Neuronal stem cell (in vitro differentiated cells): ENCODE measurements around the gene VWA8.

Experiments
- DNase-seq: peaks from one replicate; pipeline ENCODE4 v3.0.0-alpha.2; 2013; ENCODE audit warnings: low spot score
- H2AFZ ChIP-seq: one replicate; pipeline ENCODE4 v1.6.1; 2013; ENCODE audit warnings: mild to moderate bottlenecking, low read length, inconsistent platforms
- H2AK5ac ChIP-seq: 2 replicates; pipeline ENCODE4 v1.6.1; 2013; ENCODE audit warnings: low read depth, mild to moderate bottlenecking, inconsistent platforms, low read length, moderate library complexity, mixed read lengths
- H2BK120ac ChIP-seq: 2 replicates; pipeline ENCODE4 v1.6.1; 2013; ENCODE audit warnings: low read depth, mild to moderate bottlenecking, inconsistent platforms, low read length, moderate library complexity, mixed read lengths
- H2BK12ac ChIP-seq: one replicate; pipeline ENCODE4 v1.6.1; 2013; ENCODE audit warnings: low read length, inconsistent platforms
- H2BK15ac ChIP-seq: 2 replicates; pipeline ENCODE4 v1.6.1; 2013; ENCODE audit warnings: mild to moderate bottlenecking, low read length, inconsistent platforms, mixed read lengths
- H2BK5ac ChIP-seq: one replicate; pipeline ENCODE4 v1.6.1; 2013; ENCODE audit warnings: inconsistent platforms, mild to moderate bottlenecking, low read length, moderate library complexity
- H3K14ac ChIP-seq: one replicate; pipeline ENCODE4 v1.6.1; 2013; ENCODE audit warnings: low read length, inconsistent platforms
- H3K18ac ChIP-seq: 2 replicates; pipeline ENCODE4 v1.6.1; 2013; ENCODE audit warnings: low read length, inconsistent platforms
- H3K23ac ChIP-seq: 2 replicates; pipeline ENCODE4 v1.6.1; 2013; ENCODE audit warnings: low read depth, mild to moderate bottlenecking, mixed read lengths, low read length, inconsistent platforms; ENCODE audit not compliant: poor library complexity
- H3K27ac ChIP-seq: replicated peaks from 3 replicates; pipeline ENCODE4 v1.5.1; 2013; ENCODE audit warnings: low read length, inconsistent platforms
- H3K27me3 ChIP-seq, 3 experiments: 2 replicates each; pipeline ENCODE4 v1.6.1; 2013; ENCODE audit warnings: low read length in 3 of 3, mild to moderate bottlenecking in 2 of 3, inconsistent platforms in 1 of 3, low read depth in 1 of 3, mixed read lengths in 1 of 3, moderate library complexity in 1 of 3; ENCODE audit not compliant: control insufficient read depth in 3 of 3, insufficient read depth in 3 of 3
- H3K36me3 ChIP-seq, 2 donors: replicated peaks in 1 of 2; 2 replicates each; pipeline ENCODE4 v1.6.1; 2013; ENCODE audit warnings: low read length in 2 of 2; ENCODE audit not compliant: control insufficient read depth in 2 of 2, insufficient read depth in 2 of 2
- H3K4ac ChIP-seq: 2 replicates; pipeline ENCODE4 v1.6.1; 2013; ENCODE audit warnings: inconsistent platforms, mild to moderate bottlenecking, low read length, moderate library complexity
- H3K4me1 ChIP-seq, 2 donors: 1 replicate in 1 of 2; 2 replicates in 1 of 2; pipeline ENCODE4 v1.6.1; 2013; ENCODE audit warnings: low read length in 2 of 2, low read depth in 1 of 2; ENCODE audit not compliant: control insufficient read depth in 2 of 2, insufficient read depth in 1 of 2
- H3K4me2 ChIP-seq: one replicate; pipeline ENCODE4 v1.6.1; 2013; ENCODE audit warnings: mild to moderate bottlenecking, low read length, inconsistent platforms; ENCODE audit not compliant: insufficient read depth, poor library complexity, severe bottlenecking
- H3K4me3 ChIP-seq, 2 donors: 2 replicates each; pipeline ENCODE4 v1.5.1; 2013; ENCODE audit warnings: low read length in 2 of 2, mild to moderate bottlenecking in 2 of 2, inconsistent platforms in 1 of 2, moderate library complexity in 1 of 2
- H3K79me1 ChIP-seq: one replicate; pipeline ENCODE4 v1.6.1; 2013; ENCODE audit warnings: low read depth, mild to moderate bottlenecking, inconsistent platforms, low read length, moderate library complexity
- H3K9ac ChIP-seq: one replicate; pipeline ENCODE4 v1.6.1; 2013; ENCODE audit warnings: mild to moderate bottlenecking, low read depth, low read length, inconsistent platforms; ENCODE audit not compliant: poor library complexity
- H3K9me3 ChIP-seq, 2 donors: replicated peaks in 1 of 2; 2 replicates each; pipeline versions ENCODE3 to v1.6.1; 2013; ENCODE audit warnings: low read length in 2 of 2, mild to moderate bottlenecking in 2 of 2, inconsistent platforms in 1 of 2, low read depth in 1 of 2, mixed read lengths in 1 of 2, moderate library complexity in 1 of 2; ENCODE audit not compliant: control insufficient read depth in 2 of 2, insufficient read depth in 1 of 2
- H4K8ac ChIP-seq: one replicate; pipeline ENCODE4 v1.6.1; 2013; ENCODE audit warnings: low read depth, mild to moderate bottlenecking, inconsistent platforms, low read length, moderate library complexity
- H4K91ac ChIP-seq: one replicate; pipeline ENCODE4 v1.6.1; 2013; ENCODE audit warnings: low read length, low read depth, mild to moderate bottlenecking, inconsistent platforms; ENCODE audit not compliant: poor library complexity
- WGBS, 2 donors: extraction: QIAGEN DNeasy Blood & Tissue Kit; methylation state at CpG; one replicate each; pipeline ENCODE4 v1.1.7; 2013; ENCODE audit warnings: missing lambda C conversion rate in 2 of 2, mixed read lengths in 1 of 2; ENCODE audit not compliant: insufficient read length in 2 of 2, insufficient replicate concordance in 1 of 2; ENCODE audit errors: extremely low coverage in 2 of 2; 5-methylcytosine and 5-hydroxymethylcytosine counted together

VWA8 gene

GRCh38 chr13:41934994-41935393, 25.9 kb downstream of the VWA8 start:
- no peaks in the 10 kb centered on the region for H3K27me3 ChIP-seq
- H4K8ac ChIP-seq, result no peak overlapping the region
- H3K4me2 ChIP-seq, result no peak overlapping the region
- no peak for DNase-seq
- no peaks in the 10 kb centered on the region for H3K9me3 ChIP-seq
- H3K36me3 ChIP-seq, result peaks cover 0 to 4% of the 10 kb centered on the region in 2 donors
- no peak overlapping the region for H3K23ac ChIP-seq
- no peak overlapping the region for H3K4me3 ChIP-seq
- no CpG with 5 or more reads among the region's 1 CpG for WGBS, 2 donors
- no peak overlapping the region for H2BK120ac ChIP-seq
- no peak overlapping the region for H3K18ac ChIP-seq
- H2AFZ ChIP-seq, result no peak overlapping the region
- no peak overlapping the region for H3K4ac ChIP-seq
- H4K91ac ChIP-seq, result no peak overlapping the region
- H2BK5ac ChIP-seq, result no peak overlapping the region
- H3K9ac ChIP-seq, result no peak overlapping the region
- H3K4me1 ChIP-seq, result no peaks in the 10 kb centered on the region
- no peaks in the 10 kb centered on the region for H3K79me1 ChIP-seq
- H3K27ac ChIP-seq, result no peak overlapping the region
- no peak overlapping the region for H2BK12ac ChIP-seq
- H2AK5ac ChIP-seq, result no peak overlapping the region
- H2BK15ac ChIP-seq, result no peak overlapping the region
- H3K14ac ChIP-seq, result no peak overlapping the region

- Histone ChIP-seq H4K91ac (no peak overlapping the region), H3K4ac (no peak overlapping the region), H3K18ac (no peak overlapping the region), H2BK120ac (no peak overlapping the region), H3K4me1 (no peaks in the 10 kb centered on the region), H3K79me1 (no peaks in the 10 kb centered on the region), H4K8ac (no peak overlapping the region), H3K27me3 (no peaks in the 10 kb centered on the region), H3K23ac (no peak overlapping the region), H3K9me3 (no peaks in the 10 kb centered on the region), H3K9ac (no peak overlapping the region), H2AFZ (no peak overlapping the region), H2BK12ac (no peak overlapping the region), H3K36me3 (peaks cover 0 to 4% of the 10 kb centered on the region in 2 donors), H2AK5ac (no peak overlapping the region), H2BK15ac (no peak overlapping the region), H3K27ac (no peak overlapping the region), H3K4me3 (no peak overlapping the region), H3K14ac (no peak overlapping the region), H3K4me2 (no peak overlapping the region), H2BK5ac (no peak overlapping the region)
- no CpG with 5 or more reads among the region's 1 CpG for WGBS, 2 donors
- no peak for DNase-seq
Observed at GRCh38 chr13:41934120-41934519, 26.8 kb downstream of the VWA8 start.

GRCh38 chr13:41931337-41931736, 29.6 kb downstream of the VWA8 start:
- H3K4ac ChIP-seq, result no peak overlapping the region
- H2BK15ac ChIP-seq, result no peak overlapping the region
- no peaks in the 10 kb centered on the region for H3K27me3 ChIP-seq
- no peak overlapping the region for H2BK5ac ChIP-seq
- H3K14ac ChIP-seq, result no peak overlapping the region
- no CpG with 5 or more reads among the region's 1 CpG for whole genome bisulfite sequencing, 2 donors
- no peak for DNase-seq
- H2AK5ac ChIP-seq, result no peak overlapping the region
- no peak overlapping the region for H3K4me2 ChIP-seq
- no peaks in the 10 kb centered on the region for H3K79me1 ChIP-seq
- no peaks in the 10 kb centered on the region for H3K4me1 ChIP-seq
- no peak overlapping the region for H3K27ac ChIP-seq
- no peak overlapping the region for H2AFZ ChIP-seq
- H3K4me3 ChIP-seq, result no peak overlapping the region
- no peak overlapping the region for H3K9ac ChIP-seq
- no peaks in the 10 kb centered on the region for H3K36me3 ChIP-seq
- H2BK120ac ChIP-seq, result no peak overlapping the region
- H3K18ac ChIP-seq, result no peak overlapping the region
- H4K91ac ChIP-seq, result no peak overlapping the region
- H2BK12ac ChIP-seq, result no peak overlapping the region
- peaks cover 0 to 4% of the 10 kb centered on the region in 2 donors for H3K9me3 ChIP-seq
- no peak overlapping the region for H3K23ac ChIP-seq
- H4K8ac ChIP-seq, result no peak overlapping the region

- Histone ChIP-seq H3K23ac (no peak overlapping the region), H2AFZ (no peak overlapping the region), H3K4me2 (no peak overlapping the region), H4K91ac (no peak overlapping the region), H3K27ac (no peak overlapping the region), H3K9ac (no peak overlapping the region), H3K4ac (no peak overlapping the region), H3K4me1 (no peaks in the 10 kb centered on the region), H2BK12ac (no peak overlapping the region), H3K4me3 (no peak overlapping the region), H2BK120ac (no peak overlapping the region), H3K9me3 (peaks cover 2 to 10% of the 10 kb centered on the region in 2 donors), H3K14ac (no peak overlapping the region), H3K27me3 (no peaks in the 10 kb centered on the region), H2AK5ac (no peak overlapping the region), H4K8ac (no peak overlapping the region), H2BK5ac (no peak overlapping the region), H3K79me1 (no peaks in the 10 kb centered on the region), H3K18ac (no peak overlapping the region), H2BK15ac (no peak overlapping the region), H3K36me3 (no peaks in the 10 kb centered on the region)
- DNase-seq, result no peak
- no CpG with 5 or more reads among the region's 5 CpGs for WGBS, 2 donors
Observed at GRCh38 chr13:41930154-41930553, 30.8 kb downstream of the VWA8 start.
